HepG2 (cell line): Measurements from ENCODE around the gene BABAM2. TPM values are rescaled to one million over a fixed set of nuclear protein-coding genes. Genes with fewer than 3 reads are reported as not detected.

Experiments
- CSRNP1 ChIP-seq: sonication (generic); formaldehyde crosslinking; IDR thresholded peaks from 2 replicates; pipeline ENCODE4 v1.8.1; 2023; ENCODE audit warnings: mild to moderate bottlenecking, missing genetic modification reagents
- E2F5 ChIP-seq: sonication (generic); formaldehyde crosslinking; conservative IDR thresholded peaks from 2 replicates; pipeline ENCODE4 v1.4.0; 2020; ENCODE audit warnings: missing genetic modification reagents
- KDM5A ChIP-seq: fragments of 200-600 bp; sonication (generic); IDR thresholded peaks from 2 replicates; pipeline ENCODE4 v1.7.0; 2018; ENCODE audit warnings: antibody characterized with exemption, mild to moderate bottlenecking, low read length, borderline replicate concordance
- NR2F6 ChIP-seq, 2 experiments: IDR thresholded peaks; 2 replicates each; pipeline ENCODE4 v1.6.1; 2016; ENCODE audit warnings: antibody characterized with exemption in 1 of 2, mild to moderate bottlenecking in 1 of 2
- ZZZ3 ChIP-seq: sonication (generic); formaldehyde crosslinking; IDR thresholded peaks from 2 replicates; pipeline ENCODE4 v1.4.0; 2020; ENCODE audit warnings: missing genetic modification reagents, mild to moderate bottlenecking, borderline replicate concordance
- polyA plus RNA-seq, 8 experiments: library from polyadenylated mRNA; depleted of rRNA in 3 of 8; stranded (reverse) in 7 of 8; unstranded in 1 of 8; fragments of >200 nt; fragmentation: Illumina TruSeq in 4 of 8; extraction: Trizol in 4 of 8; gene quantifications; 2 replicates each; pipeline versions ENCODE4 v1.2.1 to v1.2.3, GENCODE V29; 2011 to 2016; ENCODE audit warnings: low read depth in 4 of 8, missing spikeins in 1 of 8, mixed read lengths in 1 of 8; ENCODE audit not compliant: insufficient read depth in 1 of 8
- total RNA-seq, 5 experiments: library from RNA; depleted of rRNA; stranded (reverse); fragments of >200 nt; fragmentation: Illumina TruSeq; extraction: Trizol; gene quantifications; 2 replicates each; pipeline ENCODE4 v1.2.3, GENCODE V29; 2016; ENCODE audit warnings: low read depth in 1 of 5
- TF ChIP-seq, protein P1 (sequence below): sonication (generic); formaldehyde crosslinking; IDR thresholded peaks from 2 replicates; pipeline ENCODE4 v1.9.0; 2022; ENCODE audit warnings: missing genetic modification reagents, mild to moderate bottlenecking, borderline replicate concordance
- TF ChIP-seq, protein P2 (sequence below): sonication (generic); formaldehyde crosslinking; conservative IDR thresholded peaks from 2 replicates; pipeline ENCODE4 v1.8.0; 2022; ENCODE audit warnings: low read depth, missing genetic modification reagents
- TF ChIP-seq, protein P3 (sequence below): sonication (generic); formaldehyde crosslinking; IDR thresholded peaks from 2 replicates; pipeline ENCODE4 v1.5.1; 2020; ENCODE audit warnings: missing genetic modification reagents, mild to moderate bottlenecking, borderline replicate concordance

BABAM2 gene
- total and polyA plus RNA-seq, 2 of the 13 experiments (the other 11 are each of a cell fraction or from before 2014, with no cell fraction given), result 24.9 to 28.0 TPM

GRCh38 chr2:27890146-27890923, at the start of gene BABAM2, which contains the start of gene RBKS (continued):
- TF ChIP-seq, protein P1, sequence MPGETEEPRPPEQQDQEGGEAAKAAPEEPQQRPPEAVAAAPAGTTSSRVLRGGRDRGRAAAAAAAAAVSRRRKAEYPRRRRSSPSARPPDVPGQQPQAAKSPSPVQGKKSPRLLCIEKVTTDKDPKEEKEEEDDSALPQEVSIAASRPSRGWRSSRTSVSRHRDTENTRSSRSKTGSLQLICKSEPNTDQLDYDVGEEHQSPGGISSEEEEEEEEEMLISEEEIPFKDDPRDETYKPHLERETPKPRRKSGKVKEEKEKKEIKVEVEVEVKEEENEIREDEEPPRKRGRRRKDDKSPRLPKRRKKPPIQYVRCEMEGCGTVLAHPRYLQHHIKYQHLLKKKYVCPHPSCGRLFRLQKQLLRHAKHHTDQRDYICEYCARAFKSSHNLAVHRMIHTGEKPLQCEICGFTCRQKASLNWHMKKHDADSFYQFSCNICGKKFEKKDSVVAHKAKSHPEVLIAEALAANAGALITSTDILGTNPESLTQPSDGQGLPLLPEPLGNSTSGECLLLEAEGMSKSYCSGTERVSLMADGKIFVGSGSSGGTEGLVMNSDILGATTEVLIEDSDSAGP (CRISPR knock-in tag), result peak; percentile 73; the same call in 1 of the 2 replicates
- TF ChIP-seq, protein P2, sequence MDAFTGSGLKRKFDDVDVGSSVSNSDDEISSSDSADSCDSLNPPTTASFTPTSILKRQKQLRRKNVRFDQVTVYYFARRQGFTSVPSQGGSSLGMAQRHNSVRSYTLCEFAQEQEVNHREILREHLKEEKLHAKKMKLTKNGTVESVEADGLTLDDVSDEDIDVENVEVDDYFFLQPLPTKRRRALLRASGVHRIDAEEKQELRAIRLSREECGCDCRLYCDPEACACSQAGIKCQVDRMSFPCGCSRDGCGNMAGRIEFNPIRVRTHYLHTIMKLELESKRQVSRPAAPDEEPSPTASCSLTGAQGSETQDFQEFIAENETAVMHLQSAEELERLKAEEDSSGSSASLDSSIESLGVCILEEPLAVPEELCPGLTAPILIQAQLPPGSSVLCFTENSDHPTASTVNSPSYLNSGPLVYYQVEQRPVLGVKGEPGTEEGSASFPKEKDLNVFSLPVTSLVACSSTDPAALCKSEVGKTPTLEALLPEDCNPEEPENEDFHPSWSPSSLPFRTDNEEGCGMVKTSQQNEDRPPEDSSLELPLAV (CRISPR knock-in tag), result no peak
- TF ChIP-seq E2F5 (CRISPR knock-in tag) (0 out of 2 replicates have a peak, but pooled peaks have one; percentile 13), NR2F6 (IDR thresholded peaks at IDR 0.05) (peak; percentile 100), NR2F6 (CRISPR knock-in tag; IDR thresholded peaks at IDR 0.05) (peak; percentile 100), ZZZ3 (no peak; the same call in 1 of the 2 replicates), KDM5A (peak; percentile 90; the same call in 1 of the 2 replicates), CSRNP1 (peak; percentile 93; the same call in 1 of the 2 replicates)
- TF ChIP-seq, protein P3, sequence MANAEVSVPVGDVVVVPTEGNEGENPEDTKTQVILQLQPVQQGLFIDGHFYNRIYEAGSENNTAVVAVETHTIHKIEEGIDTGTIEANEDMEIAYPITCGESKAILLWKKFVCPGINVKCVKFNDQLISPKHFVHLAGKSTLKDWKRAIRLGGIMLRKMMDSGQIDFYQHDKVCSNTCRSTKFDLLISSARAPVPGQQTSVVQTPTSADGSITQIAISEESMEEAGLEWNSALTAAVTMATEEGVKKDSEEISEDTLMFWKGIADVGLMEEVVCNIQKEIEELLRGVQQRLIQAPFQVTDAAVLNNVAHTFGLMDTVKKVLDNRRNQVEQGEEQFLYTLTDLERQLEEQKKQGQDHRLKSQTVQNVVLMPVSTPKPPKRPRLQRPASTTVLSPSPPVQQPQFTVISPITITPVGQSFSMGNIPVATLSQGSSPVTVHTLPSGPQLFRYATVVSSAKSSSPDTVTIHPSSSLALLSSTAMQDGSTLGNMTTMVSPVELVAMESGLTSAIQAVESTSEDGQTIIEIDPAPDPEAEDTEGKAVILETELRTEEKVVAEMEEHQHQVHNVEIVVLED (CRISPR knock-in tag), result peak; percentile 98
